Stromal cell of bone marrow (primary cell): ENCODE measurements around the gene PCDHGA4.
"Not testable (repeated sequence)": the region's sequence is repeated elsewhere in the genome, so short reads cannot be mapped to it uniquely, and the experiment has no call there.

ENCODE experiments used
- DNase-seq: peaks from one replicate; pipeline ENCODE4 v3.0.0-alpha.2; 2012; ENCODE audit warnings: low read depth

The PCDHGA4 gene

DNA sequence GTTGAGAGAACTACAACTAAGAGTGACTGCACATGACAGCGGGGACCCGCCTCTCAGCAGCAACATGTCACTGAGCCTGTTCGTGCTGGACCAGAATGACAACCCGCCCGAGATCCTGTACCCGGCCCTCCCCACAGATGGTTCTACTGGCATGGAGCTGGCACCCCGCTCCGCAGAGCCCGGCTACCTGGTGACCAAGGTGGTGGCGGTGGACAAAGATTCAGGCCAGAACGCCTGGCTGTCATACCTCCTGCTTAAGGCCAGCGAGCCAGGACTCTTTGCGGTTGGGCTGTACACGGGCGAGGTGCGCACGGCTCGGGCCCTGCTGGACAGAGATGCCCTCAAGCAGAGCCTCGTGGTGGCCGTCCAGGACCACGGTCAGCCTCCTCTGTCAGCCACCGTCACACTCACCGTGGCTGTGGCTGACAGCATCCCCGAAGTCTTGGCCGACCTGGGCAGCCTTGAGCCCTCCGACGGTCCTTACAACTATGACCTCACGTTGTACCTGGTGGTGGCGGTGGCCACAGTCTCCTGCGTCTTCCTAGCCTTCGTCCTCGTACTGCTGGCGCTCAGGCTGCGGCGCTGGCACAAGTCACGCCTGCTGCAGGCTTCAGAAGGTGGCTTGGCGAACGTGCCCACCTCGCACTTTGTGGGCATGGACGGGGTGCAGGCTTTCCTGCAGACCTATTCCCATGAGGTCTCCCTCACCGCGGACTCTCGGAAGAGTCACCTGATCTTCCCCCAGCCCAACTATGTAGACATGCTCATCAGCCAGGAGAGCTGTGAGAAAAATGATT, 29.8 kb downstream of the PCDHGA4 start:
- no peak for DNase-seq

GRCh38 chr5:141387557-141388311, 32.9 kb downstream of the PCDHGA4 start, which contains the start of gene PCDHGB4:
Gene PCDHGB4 (plus strand): TSS chr5:141387698. CDS start chr5:141387885, 187 bp downstream.
- DNase-seq = not testable (repeated sequence)

DNA sequence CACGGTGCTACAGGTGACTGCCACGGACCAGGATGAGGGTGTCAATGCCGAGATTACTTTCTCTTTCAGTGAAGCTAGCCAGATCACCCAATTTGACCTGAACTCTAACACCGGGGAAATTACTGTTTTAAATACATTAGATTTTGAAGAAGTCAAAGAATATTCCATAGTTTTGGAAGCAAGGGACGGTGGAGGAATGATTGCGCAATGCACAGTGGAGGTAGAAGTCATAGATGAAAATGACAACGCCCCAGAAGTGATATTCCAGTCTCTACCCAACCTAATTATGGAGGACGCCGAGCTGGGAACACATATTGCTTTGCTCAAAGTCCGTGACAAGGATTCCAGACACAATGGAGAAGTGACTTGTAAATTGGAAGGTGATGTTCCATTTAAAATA, 33.8 kb downstream of the PCDHGA4 start:
- DNase-seq = no peak

- no peak for DNase-seq
Observed at GRCh38 chr5:141389153-141390042, 34.6 kb downstream of the PCDHGA4 start.

GRCh38 chr5:141392429-141393198, 37.8 kb downstream of the PCDHGA4 start, which contains the start of gene PCDHGA8:
Gene PCDHGA8 (plus strand): TSS chr5:141392633. CDS start chr5:141392814, 181 bp downstream.
- DNase-seq = no peak

DNA sequence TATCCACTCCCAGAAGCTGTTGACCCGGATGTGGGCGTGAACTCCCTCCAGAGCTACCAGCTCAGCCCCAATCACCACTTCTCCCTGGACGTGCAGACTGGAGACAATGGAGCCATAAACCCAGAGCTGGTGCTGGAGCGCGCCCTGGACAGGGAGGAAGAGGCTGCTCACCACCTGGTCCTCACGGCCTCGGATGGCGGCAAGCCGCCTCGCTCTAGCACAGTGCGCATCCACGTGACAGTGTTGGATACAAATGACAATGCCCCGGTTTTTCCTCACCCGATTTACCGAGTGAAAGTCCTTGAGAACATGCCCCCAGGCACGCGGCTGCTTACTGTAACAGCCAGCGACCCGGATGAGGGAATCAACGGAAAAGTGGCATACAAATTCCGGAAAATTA, 38.4 kb downstream of the PCDHGA4 start:
- no peak for DNase-seq

GRCh38 chr5:141394401-141395187, 39.8 kb downstream of the PCDHGA4 start:
- not testable (repeated sequence) for DNase-seq

- DNase-seq = not testable (repeated sequence)
Observed at GRCh38 chr5:141397756-141398551, 43.1 kb downstream of the PCDHGA4 start, which contains the start of gene PCDHGB5. Gene PCDHGB5 (plus strand): TSS chr5:141397947. CDS start chr5:141398128, 181 bp downstream.

DNA sequence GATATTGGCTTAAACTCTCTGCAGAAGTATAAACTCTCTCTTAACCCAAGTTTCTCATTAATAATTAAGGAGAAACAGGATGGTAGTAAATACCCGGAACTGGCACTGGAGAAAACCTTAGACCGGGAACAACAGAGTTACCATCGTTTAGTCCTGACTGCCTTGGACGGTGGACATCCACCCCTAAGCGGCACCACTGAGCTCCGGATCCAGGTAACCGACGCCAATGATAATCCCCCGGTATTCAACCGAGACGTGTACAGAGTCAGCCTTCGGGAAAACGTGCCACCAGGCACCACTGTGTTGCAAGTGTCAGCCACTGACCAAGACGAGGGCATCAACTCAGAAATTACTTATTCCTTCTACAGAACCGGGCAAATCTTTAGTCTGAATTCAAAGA, 43.8 kb downstream of the PCDHGA4 start:
- no peak for DNase-seq

- no peak for DNase-seq
Observed at GRCh38 chr5:141399555-141400258, 44.9 kb downstream of the PCDHGA4 start.

DNA sequence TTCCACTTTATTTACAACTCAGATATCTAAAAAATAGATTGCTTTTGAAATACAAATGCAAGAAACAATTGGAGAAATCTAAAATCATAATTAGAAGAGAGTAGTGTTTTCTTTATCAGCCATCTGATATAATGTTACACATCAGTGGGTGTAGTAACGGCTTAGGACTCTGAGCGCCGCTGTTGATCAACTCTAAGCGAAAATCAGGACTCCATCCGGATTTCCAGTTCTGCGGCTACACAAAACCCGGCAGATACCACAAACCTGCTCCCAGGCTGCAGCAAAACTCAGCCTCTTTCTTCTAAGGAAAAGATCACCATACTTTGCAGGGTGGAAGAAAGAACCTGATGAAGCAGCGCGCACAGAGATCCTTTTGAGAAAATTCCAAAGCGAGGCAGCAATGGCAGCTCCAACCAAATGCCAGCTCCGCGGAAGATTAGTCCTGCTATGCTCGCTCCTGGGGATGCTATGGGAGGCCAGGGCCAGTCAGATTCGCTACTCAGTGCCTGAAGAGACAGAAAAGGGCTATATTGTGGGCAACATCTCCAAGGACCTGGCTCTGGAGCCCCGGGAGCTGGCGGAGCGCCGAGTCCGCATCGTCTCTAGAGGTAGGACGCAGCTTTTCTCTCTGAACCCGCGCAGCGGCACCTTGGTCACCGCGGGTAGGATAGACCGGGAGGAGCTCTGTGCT, 47.9 kb downstream of the PCDHGA4 start, which contains the start of gene PCDHGA9:
Gene PCDHGA9 (plus strand): TSS at position 226 of the 691 bp plus-strand sequence. CDS start 175 bp downstream, at position 401.
- no peak for DNase-seq

GRCh38 chr5:141403387-141403786, 48.6 kb downstream of the PCDHGA4 start:
- no peak for DNase-seq
